Uterus (tissue), 2 donors: ENCODE data around the gene MEX3D.
A peak's percentile ranks its signal among the peaks of the same experiment; 100 is the strongest.

Source experiments
- CTCF ChIP-seq, 4 experiments: fragments of 200-600 bp in 2 of 4; fragments of 450-650 bp in 2 of 4; sonication (generic) in 2 of 4; IDR thresholded peaks; one replicate each; pipeline ENCODE4 v1.5.1; 2016 to 2019; ENCODE audit warnings: antibody characterized with exemption in 4 of 4, mild to moderate bottlenecking in 2 of 4, moderate library complexity in 1 of 4
- POLR2A ChIP-seq, 2 donors: fragments of 450-650 bp; IDR thresholded peaks; one replicate each; pipeline ENCODE4 v1.6.1; 2016; ENCODE audit warnings: antibody characterized with exemption in 2 of 2, mild to moderate bottlenecking in 1 of 2, moderate library complexity in 1 of 2

DNA sequence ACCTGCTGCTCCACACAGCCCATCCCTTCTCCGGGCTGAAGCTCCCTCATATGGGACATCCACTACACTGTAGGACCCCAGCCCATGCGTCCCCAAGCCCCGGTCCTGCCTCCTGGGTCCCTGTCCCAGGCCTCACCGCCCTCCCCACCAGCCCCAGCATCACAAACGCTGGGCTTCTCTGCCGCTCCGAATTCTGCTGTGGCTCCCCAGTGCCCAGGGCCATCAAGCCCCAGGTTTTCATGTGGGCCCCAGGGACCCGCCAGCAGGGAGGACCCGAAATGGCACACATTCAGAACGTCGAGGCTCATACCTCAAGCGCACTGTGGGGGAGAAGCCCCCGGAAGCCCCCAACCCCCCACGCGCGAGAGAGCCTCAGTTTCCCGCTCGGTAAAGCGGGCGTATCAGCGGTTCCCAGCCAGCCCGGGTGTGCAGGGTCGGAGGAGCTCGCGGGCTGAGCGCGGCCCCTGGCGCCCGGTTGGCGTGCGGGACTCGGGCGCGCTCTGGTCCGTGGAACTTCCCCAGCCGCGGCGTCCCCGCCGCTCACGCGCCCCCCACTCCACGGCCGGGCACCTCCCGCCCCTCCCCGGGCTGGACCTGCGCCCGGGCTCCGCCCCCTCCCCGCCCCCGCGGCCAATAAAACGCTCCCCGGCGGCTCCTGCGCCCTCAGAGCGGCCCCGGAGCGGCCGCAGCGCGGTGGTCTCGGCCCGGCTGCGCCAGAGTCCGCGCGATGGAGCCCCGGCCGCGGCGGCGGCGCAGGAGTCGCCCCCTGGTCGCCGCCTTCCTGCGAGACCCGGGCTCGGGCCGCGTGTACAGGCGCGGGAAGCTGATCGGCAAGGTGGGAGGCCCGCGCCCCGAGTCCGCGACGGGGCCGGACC, 44.5 kb downstream of the MEX3D start, which contains the start of gene PLK5:
- TF ChIP-seq CTCF (IDR thresholded peaks at IDR 0.05) (peak in 3 of 4 experiments; percentile 9 to 21 (median 12)), POLR2A (IDR thresholded peaks at IDR 0.05) (peak in 1 of 2 donors; percentile 76)
